CD4-positive, alpha-beta T cell treated with Interleukin-17A for 1 hour (primary cell): ENCODE measurements around the gene REM1.
"Not testable (repeated sequence)": the region's sequence is repeated elsewhere in the genome, so short reads cannot be mapped to it uniquely, and the experiment has no call there.

Experiments used
- DNase-seq: peaks from one replicate; pipeline ENCODE4 v3.0.0-alpha.2; 2020

REM1 gene

GRCh38 chr20:31485450-31486339 is 10.6 kb downstream of the REM1 start:
- DNase-seq, result no peak

GRCh38 chr20:31488115-31488514 is 13.0 kb downstream of the REM1 start:
- DNase-seq, result no peak

DNA sequence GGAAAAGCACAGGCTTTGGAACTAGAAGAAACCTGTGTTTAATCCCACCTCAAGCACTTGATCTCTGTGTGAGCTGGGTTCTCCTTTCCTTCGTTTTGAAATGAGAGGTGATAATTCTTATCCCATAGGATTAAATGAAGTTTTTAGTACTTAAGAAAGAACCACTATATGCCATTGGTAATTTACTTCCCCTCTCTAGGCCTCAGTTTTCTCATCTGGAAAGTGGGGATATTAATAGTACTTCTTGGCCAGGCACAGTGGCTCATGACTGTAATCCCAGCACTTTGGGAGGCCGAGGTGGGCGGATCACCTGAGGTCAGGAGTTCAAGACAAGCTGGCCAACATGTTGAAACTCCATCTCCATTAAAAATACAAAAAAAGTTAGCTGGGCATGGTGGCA is 14.1 kb downstream of the REM1 start:
- DNase-seq, result no peak

DNA sequence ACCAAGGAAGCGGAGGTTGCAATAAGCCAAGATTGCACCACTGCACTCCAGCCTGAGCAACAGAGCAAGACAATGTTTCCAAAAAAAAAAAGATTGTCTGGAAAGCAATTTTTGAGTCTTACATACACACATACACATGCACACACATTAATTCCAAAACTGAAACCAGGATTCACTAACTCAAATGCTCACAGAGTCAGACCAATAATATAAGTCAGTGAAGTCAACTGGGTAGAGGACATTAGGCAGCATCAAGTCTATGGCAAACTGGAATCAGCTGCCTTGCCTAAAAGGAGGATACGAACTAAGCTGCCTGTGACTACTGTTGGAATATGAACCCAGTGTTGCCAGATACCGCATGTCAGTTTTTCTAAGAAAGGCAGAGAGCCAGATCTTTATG is 15.7 kb downstream of the REM1 start:
- DNase-seq, result no peak

DNA sequence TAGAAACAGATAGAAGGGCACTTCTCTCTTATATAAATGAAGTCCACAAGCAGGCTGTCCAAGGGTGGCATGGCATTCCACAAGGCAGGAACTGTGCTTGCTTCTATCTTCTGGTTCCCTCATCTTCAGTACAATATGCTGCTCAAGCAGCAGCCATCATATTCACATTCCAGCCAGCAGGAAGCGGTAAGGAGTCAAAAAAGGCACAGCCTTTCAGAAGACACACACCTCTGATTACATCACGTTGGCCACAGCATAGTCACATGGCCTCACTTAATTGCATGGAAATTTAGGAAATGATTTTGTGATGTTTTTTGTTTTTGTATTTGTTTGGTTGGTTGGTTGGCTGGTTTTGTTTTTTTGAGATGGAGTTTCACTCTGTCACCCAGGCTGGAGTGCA is 19.0 kb downstream of the REM1 start:
- no peak for DNase-seq

DNA sequence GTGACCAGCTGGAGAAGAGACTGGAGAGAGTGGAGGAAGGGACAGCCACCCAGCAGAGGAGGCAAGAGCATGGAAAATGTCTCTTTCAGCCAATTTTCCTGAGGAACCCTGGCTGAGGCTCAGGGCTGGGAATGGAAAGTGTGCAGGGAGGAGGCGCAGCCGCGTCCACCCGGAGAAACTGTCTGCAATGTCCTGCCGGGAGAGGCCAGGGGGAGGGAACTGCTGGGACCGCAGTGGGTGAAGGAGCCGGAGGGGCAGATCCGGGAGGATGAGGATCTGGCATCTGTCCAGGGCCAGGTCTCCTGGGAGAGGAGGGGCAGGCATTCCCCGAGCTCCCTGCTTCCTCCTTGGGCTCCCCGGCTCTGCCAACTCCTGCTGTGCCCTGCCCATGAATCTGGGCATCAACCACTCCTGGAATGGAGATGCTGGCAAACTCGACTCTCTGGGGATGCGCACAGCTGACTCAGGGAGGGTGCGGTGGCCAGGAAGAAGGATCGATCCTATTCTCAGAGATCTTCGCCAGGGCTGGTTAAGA is 21.7 kb downstream of the REM1 start:
- DNase-seq, result no peak

GRCh38 chr20:31497838-31498540 is 22.9 kb downstream of the REM1 start:
- no peak for DNase-seq

GRCh38 chr20:31500527-31500926 is 25.4 kb downstream of the REM1 start:
- DNase-seq, result no peak

GRCh38 chr20:31502884-31503673 is 28.0 kb downstream of the REM1 start:
- DNase-seq, result peak; percentile 75

GRCh38 chr20:31505903-31506302 is 30.8 kb downstream of the REM1 start:
- no peak for DNase-seq

- DNase-seq, result no peak
Observed at GRCh38 chr20:31508517-31509244, 33.6 kb downstream of the REM1 start.

DNA sequence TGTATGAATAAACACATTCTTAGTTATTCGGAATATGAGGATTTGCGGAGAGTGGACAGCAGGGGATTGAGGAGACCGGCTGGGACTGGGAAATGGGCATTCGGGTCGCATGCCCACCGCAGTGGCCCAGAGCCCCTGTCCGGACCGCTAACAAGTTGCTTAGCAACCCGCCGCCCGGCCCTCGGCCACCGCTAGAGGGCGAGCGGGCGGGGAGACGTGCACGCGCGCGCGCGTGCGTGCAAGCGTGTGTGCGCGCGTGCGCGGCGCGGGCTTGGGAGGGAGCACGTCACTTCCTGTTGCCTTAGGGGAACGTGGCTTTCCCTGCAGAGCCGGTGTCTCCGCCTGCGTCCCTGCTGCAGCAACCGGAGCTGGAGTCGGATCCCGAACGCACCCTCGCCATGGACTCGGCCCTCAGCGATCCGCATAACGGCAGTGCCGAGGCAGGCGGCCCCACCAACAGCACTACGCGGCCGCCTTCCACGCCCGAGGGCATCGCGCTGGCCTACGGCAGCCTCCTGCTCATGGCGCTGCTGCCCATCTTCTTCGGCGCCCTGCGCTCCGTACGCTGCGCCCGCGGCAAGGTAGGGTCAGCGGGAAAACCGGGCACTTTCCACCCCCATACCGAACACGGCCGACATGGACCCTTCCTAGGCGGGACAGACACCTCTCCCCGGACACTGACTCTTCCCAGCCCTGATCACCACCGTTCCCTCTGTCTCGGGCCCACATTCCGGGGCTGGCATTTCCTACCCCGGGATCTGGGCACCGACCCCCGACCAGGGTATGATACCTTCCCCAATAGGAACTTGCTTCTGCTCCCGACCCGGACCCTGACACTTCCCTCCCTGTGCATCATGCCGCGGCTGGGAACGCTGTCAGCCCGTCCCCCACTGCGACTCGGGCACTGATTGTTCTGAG is 39.3 kb downstream of the REM1 start, which contains the start of gene HM13:
Gene HM13 (plus strand): TSS at position 289 of the 918 bp plus-strand sequence. CDS start 110 bp downstream, at position 399.
- DNase-seq, result peak; percentile 89

DNA sequence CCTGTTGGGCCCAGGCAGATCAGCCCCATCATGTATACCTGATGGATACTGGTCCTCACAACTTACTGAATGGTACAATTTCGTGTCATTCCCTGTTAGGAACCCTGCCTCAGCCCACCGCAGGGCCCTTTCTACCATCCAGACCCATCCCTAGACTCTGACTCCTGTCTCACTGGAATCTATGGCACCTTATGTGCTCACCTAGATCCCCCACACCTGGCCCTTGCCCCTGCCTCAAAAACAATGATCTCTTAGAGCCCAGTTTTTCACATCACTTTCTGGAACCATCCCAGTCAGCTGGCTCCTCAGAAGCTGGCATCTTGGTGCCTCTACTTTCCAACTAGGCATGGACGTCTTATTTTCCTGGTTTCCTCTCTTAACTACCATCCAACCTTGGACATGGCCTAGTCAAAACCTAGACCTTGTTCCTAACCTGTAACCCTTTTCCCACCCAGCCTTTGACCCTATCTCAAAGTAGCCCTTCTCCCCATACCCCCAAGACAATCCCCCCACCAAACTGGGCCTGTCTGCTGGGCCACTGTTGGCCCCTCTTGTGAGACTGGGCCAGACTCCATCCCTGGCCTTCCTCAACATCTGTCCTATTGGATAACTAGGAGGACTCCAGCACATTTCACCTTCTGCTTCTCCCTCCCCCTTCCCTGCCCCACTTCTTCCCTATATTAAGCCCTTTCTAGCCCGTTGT is 40.1 kb downstream of the REM1 start:
- no peak for DNase-seq

DNA sequence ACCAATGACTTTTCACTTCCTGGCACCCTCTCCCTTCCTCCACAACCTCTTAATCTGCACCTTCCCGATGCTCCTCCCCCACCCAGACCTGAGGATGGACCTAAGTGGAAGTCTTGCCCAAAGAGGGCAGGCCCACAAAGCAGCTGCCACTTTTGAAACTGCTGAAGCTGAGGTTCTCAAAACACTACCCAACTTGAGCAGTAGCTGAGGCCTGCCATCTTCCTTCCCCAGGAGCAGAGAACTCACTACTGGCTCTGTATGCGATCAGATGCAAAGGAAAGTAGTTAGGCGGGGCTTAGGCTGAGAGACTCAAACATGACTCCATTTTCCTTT is 40.7 kb downstream of the REM1 start:
- DNase-seq, result no peak

- DNase-seq, result no peak
Observed at GRCh38 chr20:31516166-31516565, 41.1 kb downstream of the REM1 start.

GRCh38 chr20:31516651-31517050 is 41.6 kb downstream of the REM1 start:
- peak; percentile 25 for DNase-seq

DNA sequence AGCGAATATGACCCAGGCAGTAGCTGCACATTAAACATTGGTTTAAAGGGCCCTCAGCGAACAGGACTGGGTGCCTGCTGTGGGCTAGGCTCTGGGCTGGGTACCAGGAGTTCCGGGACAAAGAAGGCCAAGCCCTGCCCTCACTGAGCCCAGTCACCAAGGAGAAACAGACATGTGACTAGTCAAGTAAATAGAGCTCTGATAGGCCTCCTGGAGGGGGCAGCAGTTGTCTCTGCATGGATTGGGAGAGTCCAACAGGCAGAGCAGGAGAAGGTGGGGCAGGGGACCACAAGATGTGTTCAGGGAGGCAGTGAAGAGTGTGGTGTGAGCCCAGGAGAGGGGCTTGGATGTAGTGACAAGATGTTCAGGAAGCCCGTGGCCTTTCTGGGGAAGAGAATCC is 42.3 kb downstream of the REM1 start:
- no peak for DNase-seq

GRCh38 chr20:31521267-31521666 is 46.2 kb downstream of the REM1 start:
- not testable (repeated sequence) for DNase-seq

DNA sequence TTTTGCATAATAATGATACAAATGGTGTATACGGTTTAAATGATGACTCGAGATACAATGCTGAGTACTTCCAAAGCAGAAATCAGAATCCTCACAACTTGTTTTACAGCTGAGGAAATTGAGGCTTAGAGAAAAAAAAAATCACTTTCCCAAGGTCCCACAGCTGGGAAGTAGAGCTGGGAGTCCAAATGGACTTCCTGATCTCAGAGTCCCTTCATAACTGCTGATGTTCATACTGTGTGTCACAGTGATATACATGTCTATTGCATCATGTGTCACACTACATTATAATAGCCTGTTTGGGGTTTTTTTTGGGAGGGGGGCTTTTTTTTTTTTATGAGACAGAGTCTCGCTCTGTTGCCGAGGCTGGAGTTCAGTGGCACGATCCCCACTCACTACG is 47.6 kb downstream of the REM1 start:
- no peak for DNase-seq
